Caco-2 (cell line): Measurements from ENCODE around the gene THAP4. TPM values are rescaled to one million over a fixed set of nuclear protein-coding genes. Genes with fewer than 3 reads are reported as not detected.
"Not testable (repeated sequence)": the region's sequence is repeated elsewhere in the genome, so short reads cannot be mapped to it uniquely, and the experiment has no call there.

Experiments
- BruUV-seq: library from RNA; stranded (reverse); fragments of 400-500 nt; replicated peaks from 2 replicates; lab custom pipeline; 2021; lab: Mats Ljungman, UMichigan
- CTCF ChIA-PET: fragments of 300-600 bp; sonication (Branson Sonifier 250); formaldehyde crosslinking; loops from one replicate; lab custom pipeline; 2022; ENCODE audit warnings: antibody characterized with exemption; lab: Charles Lee
- POLR2A ChIA-PET: fragments of 300-600 bp; sonication (Branson Sonifier 250); formaldehyde crosslinking; loops from one replicate; lab custom pipeline; 2022; ENCODE audit warnings: antibody characterized with exemption; lab: Charles Lee
- DNase-seq, 2 experiments: peaks; one replicate each; pipeline versions ENCODE4 v3.0.0 to v3.0.0-alpha.2; 2020 to 2022
- H3K27me3 ChIP-seq: replicated peaks from 2 replicates; pipeline ENCODE4 v1.6.0; 2011; ENCODE audit warnings: low read length; ENCODE audit not compliant: control insufficient read depth, insufficient read depth
- H3K36me3 ChIP-seq: 2 replicates; pipeline ENCODE4 v1.5.1; 2011; ENCODE audit warnings: low read length; ENCODE audit not compliant: control insufficient read depth, insufficient read depth
- H3K4me1 ChIP-seq: fragments of 250-450 bp; sonication (Bioruptor Pico); 2 replicates; pipeline ENCODE4 v1.5.1; 2020; ENCODE audit warnings: mild to moderate bottlenecking
- H3K4me3 ChIP-seq: 2 replicates; pipeline ENCODE4 v1.5.1; 2011; ENCODE audit warnings: low read depth, mild to moderate bottlenecking, control low read depth, low read length
- H3K9me3 ChIP-seq: fragments of 250-450 bp; sonication (Bioruptor Pico); 2 replicates; pipeline ENCODE4 v1.5.1; 2020; ENCODE audit warnings: mild to moderate bottlenecking, moderate library complexity
- H3K27ac Mint-ChIP-seq: one replicate; pipeline ENCODE4 v1.8.0; 2022; ENCODE audit warnings: mixed read lengths; ENCODE audit not compliant: unreplicated experiment
- H3K27me3 Mint-ChIP-seq: one replicate; pipeline ENCODE4 v1.8.0; 2022; ENCODE audit warnings: mixed read lengths; ENCODE audit not compliant: insufficient read depth, unreplicated experiment
- H3K36me3 Mint-ChIP-seq: one replicate; pipeline ENCODE4 v1.8.0; 2022; ENCODE audit warnings: mild to moderate bottlenecking, mixed read lengths; ENCODE audit not compliant: insufficient read depth, unreplicated experiment
- H3K4me1 Mint-ChIP-seq: one replicate; pipeline ENCODE4 v1.8.0; 2022; ENCODE audit warnings: low read depth, mixed read lengths; ENCODE audit not compliant: unreplicated experiment
- H3K4me3 Mint-ChIP-seq: one replicate; pipeline ENCODE4 v1.8.0; 2022; ENCODE audit warnings: mild to moderate bottlenecking, moderate library complexity, mixed read lengths; ENCODE audit not compliant: unreplicated experiment
- H3K9me3 Mint-ChIP-seq: one replicate; pipeline ENCODE4 v1.8.0; 2022; ENCODE audit warnings: mixed read lengths; ENCODE audit not compliant: unreplicated experiment
- CTCF ChIP-seq, 2 experiments: fragments of 200-600 bp in 1 of 2; IDR thresholded peaks; 1 replicate in 1 of 2; 2 replicates in 1 of 2; pipeline versions ENCODE4 v1.5.1 to v1.8.0; 2011 to 2022; ENCODE audit warnings: antibody characterized with exemption in 1 of 2, control low read depth in 1 of 2, inconsistent platforms in 1 of 2, low read depth in 1 of 2, low read length in 1 of 2, mild to moderate bottlenecking in 1 of 2, moderate library complexity in 1 of 2; ENCODE audit not compliant: insufficient read depth in 1 of 2, severe bottlenecking in 1 of 2, unreplicated experiment in 1 of 2
- intact Hi-C: fragments of 100-400 bp; cut with micrococcal nuclease; formaldehyde crosslinking; loops from one replicate; pipeline ENCODE4 v1.10.0; 2022; ENCODE audit not compliant: unreplicated experiment
- total RNA-seq: library from RNA; stranded (reverse); gene quantifications from 2 replicates; pipeline ENCODE4 v1.2.3, GENCODE V29; 2022

The THAP4 gene
- total RNA-seq, 1 experiment from 2014 or later: 37.2 TPM

DNA sequence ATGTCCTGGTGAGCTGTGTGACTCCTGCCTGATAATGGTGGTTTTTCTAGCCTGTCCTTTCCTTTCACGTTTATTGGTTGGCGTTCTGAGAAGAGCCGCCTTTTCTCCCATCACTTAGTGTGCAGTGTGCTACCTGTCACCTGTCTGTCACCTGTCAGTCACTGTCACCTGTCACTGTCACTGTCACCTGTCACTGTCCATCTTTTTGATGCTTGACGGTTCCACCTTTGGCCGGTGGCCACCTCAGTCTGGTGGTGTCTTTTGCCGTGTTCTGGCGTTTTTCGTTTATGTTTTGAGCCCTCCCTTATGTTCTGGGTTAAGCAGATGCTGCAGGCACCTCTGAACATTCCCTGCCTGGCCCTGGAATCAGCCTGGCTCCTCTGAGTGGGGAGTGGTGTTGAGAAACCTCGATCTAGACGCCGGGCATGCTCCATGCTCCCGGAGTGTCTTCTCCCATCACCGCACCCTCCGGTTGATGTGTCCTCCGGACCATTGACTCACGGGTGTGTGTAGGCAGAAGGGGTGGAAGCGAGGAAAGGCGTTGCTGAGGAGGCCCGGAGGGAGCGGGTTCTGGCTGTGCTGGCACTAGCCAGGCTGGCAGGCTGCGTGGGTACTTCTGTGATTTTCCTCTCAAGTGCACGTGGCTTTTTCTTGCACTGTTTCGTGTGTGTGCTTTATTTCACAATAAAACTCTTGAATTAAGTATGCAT, 28.9 kb upstream of the THAP4 start:
- H3K9me3 Mint-ChIP-seq: no peaks in the 10 kb centered on the region
- H3K9me3 ChIP-seq: no peaks in the 10 kb centered on the region
- peaks cover 6% of the 10 kb centered on the region for H3K4me1 Mint-ChIP-seq
- no peaks in the 10 kb centered on the region; the same call in 1 of the 2 replicates for H3K36me3 ChIP-seq
- CTCF ChIA-PET: no interaction called here
- H3K4me3 ChIP-seq: no peak overlapping the region
- no peaks in the 10 kb centered on the region for H3K4me1 ChIP-seq
- DNase-seq: no peak
- no peak for TF ChIP-seq CTCF (IDR thresholded peaks at IDR 0.05; ENCODE audit: insufficient read depth in 1 of 2, low read depth in 1 of 2, low read length in 1 of 2, severe bottlenecking in 1 of 2, unreplicated experiment in 1 of 2)
- no peak overlapping the region for H3K27ac Mint-ChIP-seq
- no peaks in the 10 kb centered on the region for H3K27me3 Mint-ChIP-seq
- BruUV-seq: no TSS peak
- H3K36me3 Mint-ChIP-seq: peaks cover 45% of the 10 kb centered on the region
- H3K27me3 ChIP-seq: no peaks in the 10 kb centered on the region
- intact Hi-C loops: loop anchor here (10.0 kb wide), 1 partner anchor 209 kb away; no protein-coding TSS in a partner anchor
- POLR2A ChIA-PET: no interaction called here
- no peak overlapping the region for H3K4me3 Mint-ChIP-seq

- intact Hi-C loops: loop anchor here (10.0 kb wide), 1 partner anchor 212 kb away; no protein-coding TSS in a partner anchor
- H3K27me3 Mint-ChIP-seq, POLR2A ChIA-PET, H3K27ac Mint-ChIP-seq, BruUV-seq, DNase-seq, CTCF ChIA-PET, H3K9me3 Mint-ChIP-seq, H3K4me3 ChIP-seq, H3K4me3 Mint-ChIP-seq, H3K4me1 Mint-ChIP-seq, H3K36me3 ChIP-seq, H3K27me3 ChIP-seq, H3K4me1 ChIP-seq, H3K9me3 ChIP-seq: not testable (repeated sequence)
- H3K36me3 Mint-ChIP-seq: peaks cover 53% of the 10 kb centered on the region
Measured at GRCh38 chr2:241662731-241663130, 25.8 kb upstream of the THAP4 start.

DNA sequence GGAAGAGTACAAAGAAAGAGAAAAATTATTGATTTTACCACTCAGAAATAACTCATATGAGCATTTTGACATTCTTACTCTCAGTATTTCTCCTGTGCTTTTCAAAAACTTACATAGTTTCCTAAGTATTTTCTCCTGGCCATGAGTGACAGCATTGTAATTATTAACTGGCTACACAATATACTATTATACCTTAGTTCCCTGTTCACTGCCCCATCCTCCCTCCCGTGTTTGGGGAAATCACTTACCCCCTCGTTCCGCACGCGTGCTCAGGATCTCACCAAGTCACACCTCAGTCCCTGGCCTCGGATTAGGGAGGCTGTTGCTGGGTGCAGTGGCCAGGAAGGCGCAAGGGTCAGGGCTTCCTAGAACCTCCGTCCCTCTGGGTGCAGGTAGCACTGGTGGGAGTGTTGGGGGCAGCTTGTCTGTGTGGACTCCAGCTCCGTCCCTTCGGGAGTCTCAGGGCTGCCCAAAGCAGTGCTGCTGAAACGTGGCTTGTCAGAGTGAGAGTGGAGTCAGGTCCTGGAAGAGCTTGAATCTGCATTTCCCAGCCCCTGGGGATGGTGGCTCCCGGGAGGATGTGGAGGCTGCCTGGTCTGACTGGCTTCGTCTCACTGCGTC, 23.7 kb upstream of the THAP4 start:
- Mint-ChIP-seq H3K27ac (no peak overlapping the region), H3K4me3 (no peak overlapping the region), H3K27me3 (no peaks in the 10 kb centered on the region), H3K4me1 (peaks cover 6% of the 10 kb centered on the region), H3K9me3 (no peaks in the 10 kb centered on the region), H3K36me3 (peaks cover 53% of the 10 kb centered on the region)
- no peak for DNase-seq
- Histone ChIP-seq H3K4me3 (no peak overlapping the region), H3K9me3 (no peaks in the 10 kb centered on the region), H3K27me3 (no peaks in the 10 kb centered on the region), H3K4me1 (no peaks in the 10 kb centered on the region), H3K36me3 (no peaks in the 10 kb centered on the region; the same call in 1 of the 2 replicates)
- intact Hi-C loops: loop anchor here (10.0 kb wide), 1 partner anchor 214 kb away; no protein-coding TSS in a partner anchor
- no TSS peak for BruUV-seq
- no peak for TF ChIP-seq CTCF (IDR thresholded peaks at IDR 0.05; ENCODE audit: insufficient read depth in 1 of 2, low read depth in 1 of 2, low read length in 1 of 2, severe bottlenecking in 1 of 2, unreplicated experiment in 1 of 2)
- POLR2A ChIA-PET: no interaction called here
- CTCF ChIA-PET: no interaction called here
